Breast epithelium (tissue), 3 donors: ENCODE results near the gene CAPN2.

Experiments
- POLR2A ChIP-seq: fragments of 450-650 bp; IDR thresholded peaks from one replicate; pipeline ENCODE4 v1.6.1; 2016; ENCODE audit warnings: antibody characterized with exemption, mild to moderate bottlenecking, moderate library complexity
- TF ChIP-seq, protein P1 (sequence below), 3 donors: fragments of 450-650 bp; IDR thresholded peaks; one replicate each; pipeline ENCODE4 v1.5.1; 2016 to 2017; ENCODE audit warnings: antibody characterized with exemption in 3 of 3, mild to moderate bottlenecking in 3 of 3, moderate library complexity in 3 of 3

DNA sequence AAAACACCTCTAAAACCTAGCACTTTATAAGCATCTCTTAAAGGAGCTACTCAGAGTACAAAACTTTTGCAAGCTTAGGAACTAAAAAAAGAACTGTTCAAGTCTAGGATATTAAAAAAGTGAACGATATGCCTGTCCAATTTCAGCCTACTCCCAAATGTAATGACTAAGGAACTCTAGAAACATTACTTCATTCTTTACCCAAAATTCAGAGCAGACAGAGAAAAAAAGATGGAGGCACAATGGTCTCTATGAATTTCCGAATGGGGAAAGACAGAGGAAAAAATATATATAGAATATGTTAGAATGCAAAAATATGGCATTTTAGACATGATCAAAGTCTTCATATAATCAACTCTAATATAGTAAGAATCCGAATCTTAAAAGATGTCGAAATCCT is 72.2 kb downstream of the CAPN2 start:
- TF ChIP-seq, protein P1, sequence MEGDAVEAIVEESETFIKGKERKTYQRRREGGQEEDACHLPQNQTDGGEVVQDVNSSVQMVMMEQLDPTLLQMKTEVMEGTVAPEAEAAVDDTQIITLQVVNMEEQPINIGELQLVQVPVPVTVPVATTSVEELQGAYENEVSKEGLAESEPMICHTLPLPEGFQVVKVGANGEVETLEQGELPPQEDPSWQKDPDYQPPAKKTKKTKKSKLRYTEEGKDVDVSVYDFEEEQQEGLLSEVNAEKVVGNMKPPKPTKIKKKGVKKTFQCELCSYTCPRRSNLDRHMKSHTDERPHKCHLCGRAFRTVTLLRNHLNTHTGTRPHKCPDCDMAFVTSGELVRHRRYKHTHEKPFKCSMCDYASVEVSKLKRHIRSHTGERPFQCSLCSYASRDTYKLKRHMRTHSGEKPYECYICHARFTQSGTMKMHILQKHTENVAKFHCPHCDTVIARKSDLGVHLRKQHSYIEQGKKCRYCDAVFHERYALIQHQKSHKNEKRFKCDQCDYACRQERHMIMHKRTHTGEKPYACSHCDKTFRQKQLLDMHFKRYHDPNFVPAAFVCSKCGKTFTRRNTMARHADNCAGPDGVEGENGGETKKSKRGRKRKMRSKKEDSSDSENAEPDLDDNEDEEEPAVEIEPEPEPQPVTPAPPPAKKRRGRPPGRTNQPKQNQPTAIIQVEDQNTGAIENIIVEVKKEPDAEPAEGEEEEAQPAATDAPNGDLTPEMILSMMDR (IDR thresholded peaks at IDR 0.05) = no peak
- no peak for TF ChIP-seq POLR2A
